ENCODE measurements around the gene GORASP2. TPM values are rescaled to one million over a fixed set of nuclear protein-coding genes. Genes with fewer than 3 reads are reported as not detected.

GORASP2 gene
- total and polyA plus RNA-seq, 2 of the 4 experiments (the other 2 are of a cell fraction), result 53.1 to 156 TPM

DNA sequence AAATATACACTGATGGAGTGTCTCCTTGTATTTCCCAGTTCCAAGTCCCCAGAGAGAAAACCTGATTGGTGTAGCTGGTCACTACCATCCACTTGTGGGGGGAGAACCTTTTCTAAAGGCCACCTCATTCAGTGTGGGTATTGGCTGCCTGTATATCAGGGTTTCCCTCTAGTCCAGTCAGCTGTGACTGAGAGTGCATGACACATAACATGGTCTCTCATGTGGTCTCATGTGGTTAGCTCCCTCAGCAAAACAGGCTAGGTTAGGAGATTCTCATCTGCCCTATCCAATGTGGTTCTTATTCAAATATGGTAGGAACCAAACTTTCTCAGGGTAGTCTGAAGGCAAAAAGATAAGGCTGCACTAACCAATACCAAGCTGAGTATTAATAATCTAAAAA, 4.1 kb upstream of the GORASP2 start:
- Histone ChIP-seq H2BK20ac (ENCODE audit: low read depth, low read length) (no peak overlapping the region), H2BK15ac (ENCODE audit: low read depth, low read length) (no peak overlapping the region), H3K18ac (ENCODE audit: low read depth, low read length) (no peak overlapping the region), H4K8ac (ENCODE audit: low read depth in 2 of 2, low read length in 2 of 2) (no peak overlapping the region), H3K4me1 (ENCODE audit: control insufficient read depth, insufficient read depth, low read length) (0 out of 2 replicates have a peak, but pooled peaks cover 2% of the 10 kb centered on the region), H2BK5ac (ENCODE audit: low read depth, low read length, poor library complexity, severe bottlenecking) (no peak overlapping the region), H2AK5ac (ENCODE audit: low read depth, low read length) (no peak overlapping the region), H3K56ac (ENCODE audit: extremely low read depth, insufficient read depth, low read length) (no peak overlapping the region), H3K27me3 (ENCODE audit: control insufficient read depth, insufficient read depth, low read length) (no peaks in the 10 kb centered on the region), H3K4ac (ENCODE audit: low read depth, low read length) (no peak overlapping the region), H3K9ac (ENCODE audit: low read depth, low read length) (no peak overlapping the region), H2AK9ac (replicated peaks; ENCODE audit: low read depth, low read length, poor library complexity) (no peak overlapping the region), H3K27ac (ENCODE audit: insufficient read depth, low read length) (no peak overlapping the region), H3K4me2 (ENCODE audit: low read depth, low read length) (no peak overlapping the region), H3K23ac (ENCODE audit: low read depth, low read length) (no peak overlapping the region), H3K79me1 (ENCODE audit: low read depth in 1 of 2, low read length in 2 of 2) (peaks cover 0 to 10% of the 10 kb centered on the region in 2 experiments; a peak in 2 of 4 replicates), H3K36me3 (ENCODE audit: control insufficient read depth, insufficient read depth, low read length) (no peaks in the 10 kb centered on the region), H3K14ac (replicated peaks; ENCODE audit: low read depth, low read length) (no peak overlapping the region), H4K91ac (ENCODE audit: insufficient read depth, low read depth, low read length) (no peak overlapping the region), H2AFZ (replicated peaks; ENCODE audit: low read length, poor library complexity) (no peak overlapping the region), H3K4me3 (ENCODE audit: insufficient read depth, low read depth, low read length) (no peak overlapping the region), H3K9me3 (ENCODE audit: control insufficient read depth, insufficient read depth, low read length) (peaks cover 7% of the 10 kb centered on the region), H2BK120ac (ENCODE audit: low read depth, low read length) (no peak overlapping the region), H4K20me1 (ENCODE audit: insufficient read depth, low read length) (peaks cover 5% of the 10 kb centered on the region), H3K9me1 (ENCODE audit: insufficient read depth, low read length) (peaks cover 4% of the 10 kb centered on the region), H4K5ac (ENCODE audit: low read depth, low read length) (no peak overlapping the region)
- POLR2A ChIA-PET (ENCODE audit: unreplicated experiment), result interaction anchor here (0.6 kb wide), 1 partner anchor 397 kb away, joined by 3 read pairs; no protein-coding TSS in a partner anchor
- CTCF ChIA-PET, result no interaction called here
- no peak for TF ChIP-seq NFE2L2 (IDR thresholded peaks at IDR 0.05; ENCODE audit: low read depth, low read length)
- dilution Hi-C loops (cut with HindIII; ENCODE audit: low sequenced_read_pairs, unreplicated experiment) (no loop called here), in situ Hi-C loops (cut with MboI; ENCODE audit: low sequenced_read_pairs) (loop anchor here (25.0 kb wide), 1 partner anchor 1113 kb away; the partner anchor contains the start of gene METTL5), intact Hi-C loops (cut with micrococcal nuclease) (no loop called here)
- no peak for DNase-seq
- no peak for ATAC-seq (ENCODE audit: low read depth)
- no TSS peak for BruUV-seq (replicated peaks)
